HG03108 (cell line): ENCODE measurements around the gene EHMT2.
A peak's percentile ranks its signal among the peaks of the same experiment; 100 is the strongest.
"Not testable (repeated sequence)": the region's sequence is repeated elsewhere in the genome, so short reads cannot be mapped to it uniquely, and the experiment has no call there.

Experiments
- ATAC-seq: cut with Tn5 transposase; IDR thresholded peaks from one replicate; pipeline ENCODE4 v1.9.1; 2021; ENCODE audit warnings: moderate library complexity; ENCODE audit not compliant: unreplicated experiment

Gene EHMT2

DNA sequence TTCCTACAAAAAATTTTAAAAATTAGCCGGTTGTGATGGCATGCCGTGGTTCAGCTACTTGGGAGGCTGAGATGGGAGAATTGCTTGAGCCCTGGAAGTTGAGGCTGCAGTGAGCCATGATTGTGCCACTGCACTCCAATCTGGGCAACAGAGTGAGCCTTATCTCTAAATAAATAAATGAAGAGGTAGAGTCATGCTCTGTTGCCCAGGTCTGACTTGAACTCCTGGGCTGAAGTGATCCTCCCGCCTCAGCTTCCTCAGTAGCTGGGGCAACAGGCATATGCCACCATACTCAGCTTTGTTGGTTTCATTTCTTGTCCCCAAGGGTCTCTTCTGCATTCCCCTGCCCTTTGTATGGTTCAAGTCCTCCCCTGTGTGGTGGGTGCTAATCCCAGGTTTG is 53.0 kb downstream of the EHMT2 start:
- no peak for ATAC-seq

DNA sequence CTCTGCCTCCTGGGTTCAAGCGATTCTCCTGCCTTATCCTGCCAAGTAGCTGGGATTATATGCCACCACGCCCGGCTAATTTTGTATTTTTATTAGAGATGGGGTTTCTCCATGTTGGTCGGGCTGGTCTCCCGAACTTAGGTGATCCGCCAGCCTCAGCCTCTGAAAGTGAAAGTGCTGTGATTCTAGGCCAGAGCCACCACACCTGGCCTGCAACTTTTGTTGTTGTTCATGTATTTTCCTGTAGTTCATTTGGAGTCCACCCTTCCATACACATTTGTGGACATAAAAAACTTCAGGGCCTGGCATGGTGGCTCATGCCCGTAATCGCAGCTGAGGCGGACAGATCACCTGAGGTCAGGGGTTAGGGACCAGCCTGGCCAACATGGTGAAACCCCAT is 55.4 kb downstream of the EHMT2 start:
- ATAC-seq, result no peak

DNA sequence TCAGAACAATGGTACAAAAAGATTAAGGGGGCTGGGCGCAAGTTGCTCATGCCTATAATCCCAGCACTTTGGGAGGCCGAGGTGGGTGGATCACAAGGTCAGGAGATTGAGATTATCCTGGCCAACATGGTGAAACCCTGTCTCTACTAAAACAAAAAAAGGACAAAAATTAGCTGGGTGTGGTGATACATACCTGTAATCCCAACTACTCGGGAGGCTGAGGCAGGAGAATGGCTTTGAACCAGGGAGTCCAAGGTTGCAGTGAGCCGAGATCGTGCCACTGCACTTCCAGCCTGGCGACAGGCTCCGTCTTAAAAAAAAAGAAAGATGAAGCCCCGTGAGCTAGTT is 57.7 kb downstream of the EHMT2 start:
- ATAC-seq, result not testable (repeated sequence)

DNA sequence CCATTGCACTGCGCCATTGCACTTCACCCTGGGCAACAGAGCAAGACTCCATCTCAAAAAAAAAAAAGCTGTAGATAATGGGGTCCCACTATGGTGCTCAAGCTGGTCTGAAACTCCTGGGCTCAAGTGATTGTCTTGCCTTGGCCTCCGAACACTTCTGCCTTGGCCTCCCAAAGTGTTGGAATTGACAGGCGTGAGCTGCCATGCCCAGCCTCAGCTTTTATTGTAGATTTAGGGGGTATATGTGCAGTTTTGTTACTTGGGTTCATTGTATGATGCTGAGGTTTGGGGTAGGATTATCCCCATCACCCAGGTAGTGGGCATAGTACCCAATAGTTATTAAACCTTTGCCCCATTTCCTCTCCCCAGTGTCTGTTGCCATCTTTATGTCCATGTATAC is 58.5 kb downstream of the EHMT2 start:
- ATAC-seq, result no peak

DNA sequence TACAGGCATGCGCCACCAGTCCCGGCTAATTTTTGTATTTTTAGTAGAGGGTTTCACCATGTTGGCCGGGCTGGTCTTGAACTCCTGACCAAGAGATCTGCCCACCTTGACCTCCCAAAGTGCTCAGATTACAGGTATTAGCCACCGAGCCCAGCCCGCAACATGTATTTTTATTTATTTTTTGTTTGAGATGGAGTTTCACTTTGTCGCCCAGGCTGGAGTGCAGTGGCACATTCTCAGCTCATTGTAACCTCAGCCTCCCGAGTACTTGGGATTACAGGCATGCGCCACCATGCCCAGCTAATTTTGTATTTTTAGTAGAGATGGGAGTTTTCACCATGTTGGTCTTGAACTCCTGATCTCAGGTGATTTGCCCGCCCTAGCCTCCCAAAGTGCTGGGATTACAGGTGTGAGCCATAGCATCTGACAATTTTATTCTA is 59.4 kb downstream of the EHMT2 start:
- ATAC-seq, result not testable (repeated sequence)

DNA sequence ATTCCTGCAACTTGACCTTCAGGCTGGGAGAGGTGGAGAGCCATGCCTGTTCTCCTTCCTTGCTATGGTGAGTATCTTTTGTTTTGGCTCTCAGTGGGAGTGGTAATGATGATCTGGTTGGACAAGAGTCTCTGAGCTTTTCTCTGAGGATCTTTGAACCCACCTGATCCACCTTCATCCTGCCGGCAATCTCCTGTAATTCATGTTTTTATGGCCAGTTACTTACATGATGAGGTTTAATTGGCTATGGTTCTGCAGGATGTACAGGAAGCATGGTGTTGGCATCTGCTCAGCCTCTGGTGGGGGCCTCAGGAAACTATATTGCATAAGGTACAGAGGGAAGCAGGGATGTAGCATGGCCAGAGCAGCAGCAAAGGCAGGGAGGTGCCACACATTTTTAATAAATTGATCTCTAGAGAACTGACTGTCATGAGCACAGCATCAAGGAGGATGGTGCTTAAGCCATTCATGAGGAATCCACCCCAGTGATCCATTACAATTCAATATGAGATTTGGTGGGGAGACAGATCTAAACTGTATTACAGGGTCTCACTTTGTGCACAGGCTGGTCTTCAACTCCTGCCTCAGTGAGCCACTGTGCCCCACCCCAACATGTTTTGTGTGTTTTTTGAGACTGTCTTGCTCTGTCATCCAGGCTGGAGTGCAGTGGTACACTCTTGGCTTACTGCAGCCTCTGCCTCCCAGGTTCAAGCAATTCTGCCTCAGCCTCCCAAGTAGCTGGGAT is 60.0 kb downstream of the EHMT2 start:
- no peak for ATAC-seq

DNA sequence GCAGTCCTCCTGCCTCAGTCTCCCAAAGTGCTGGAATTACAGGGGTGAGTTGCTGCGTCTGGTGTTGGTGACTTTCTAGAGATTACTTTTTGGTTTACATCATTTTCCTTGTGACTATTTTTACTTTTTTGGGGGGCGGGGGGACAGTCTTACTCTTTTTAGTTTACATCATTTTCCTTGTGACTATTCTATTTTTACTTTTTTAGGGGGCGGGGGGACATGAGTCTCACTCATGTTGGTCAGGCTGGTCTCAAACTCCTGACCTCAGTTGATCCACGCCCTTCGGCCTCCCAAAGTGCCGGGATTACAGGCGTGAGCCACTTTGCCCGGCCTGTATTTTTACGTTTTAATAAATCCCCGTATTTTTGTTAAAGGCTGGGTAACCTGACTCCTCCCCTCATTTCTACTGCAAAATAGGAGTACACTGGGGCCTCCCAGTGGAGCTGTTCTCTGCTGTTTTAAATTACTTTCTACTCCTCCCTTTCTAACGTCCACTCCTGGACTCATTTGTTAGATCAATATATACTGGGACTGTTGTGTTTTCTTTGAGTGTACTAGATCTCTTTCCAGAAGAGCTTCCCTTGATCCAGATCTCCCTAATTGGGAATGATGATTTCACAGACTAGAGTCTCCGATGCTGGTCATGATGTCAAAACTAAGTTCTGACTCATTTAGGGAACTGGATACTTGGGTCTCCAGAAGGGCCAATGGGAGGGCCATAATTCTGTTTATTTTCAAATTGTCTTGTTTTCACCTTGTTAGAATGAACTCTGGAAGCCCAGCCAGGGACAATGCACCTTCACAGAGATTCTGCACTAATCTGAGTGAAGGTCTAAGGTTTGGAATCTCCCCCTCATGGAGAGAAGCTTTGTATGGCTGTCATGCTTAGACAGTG is 60.8 kb downstream of the EHMT2 start:
- no peak for ATAC-seq

DNA sequence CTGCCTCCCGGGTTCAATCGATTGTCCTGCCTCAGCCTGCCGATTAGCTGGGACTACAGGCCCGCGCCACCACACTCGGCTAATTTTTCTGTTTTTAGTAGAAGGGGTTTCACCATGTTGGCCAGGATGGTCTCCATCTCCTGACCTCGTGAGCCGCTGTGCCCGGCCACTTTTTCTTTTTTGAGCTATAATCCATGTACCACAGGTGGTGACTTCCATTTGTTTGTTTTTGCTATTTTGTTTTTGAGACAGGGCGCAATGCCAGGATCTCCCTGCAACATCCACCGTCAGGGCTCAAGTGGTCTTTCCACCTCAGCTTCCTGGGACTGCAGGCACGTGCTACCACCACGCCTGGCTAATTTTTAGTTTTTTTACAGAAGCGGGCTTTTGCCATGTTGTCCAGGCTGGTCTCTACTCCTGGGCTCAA is 61.4 kb downstream of the EHMT2 start:
- ATAC-seq, result no peak

DNA sequence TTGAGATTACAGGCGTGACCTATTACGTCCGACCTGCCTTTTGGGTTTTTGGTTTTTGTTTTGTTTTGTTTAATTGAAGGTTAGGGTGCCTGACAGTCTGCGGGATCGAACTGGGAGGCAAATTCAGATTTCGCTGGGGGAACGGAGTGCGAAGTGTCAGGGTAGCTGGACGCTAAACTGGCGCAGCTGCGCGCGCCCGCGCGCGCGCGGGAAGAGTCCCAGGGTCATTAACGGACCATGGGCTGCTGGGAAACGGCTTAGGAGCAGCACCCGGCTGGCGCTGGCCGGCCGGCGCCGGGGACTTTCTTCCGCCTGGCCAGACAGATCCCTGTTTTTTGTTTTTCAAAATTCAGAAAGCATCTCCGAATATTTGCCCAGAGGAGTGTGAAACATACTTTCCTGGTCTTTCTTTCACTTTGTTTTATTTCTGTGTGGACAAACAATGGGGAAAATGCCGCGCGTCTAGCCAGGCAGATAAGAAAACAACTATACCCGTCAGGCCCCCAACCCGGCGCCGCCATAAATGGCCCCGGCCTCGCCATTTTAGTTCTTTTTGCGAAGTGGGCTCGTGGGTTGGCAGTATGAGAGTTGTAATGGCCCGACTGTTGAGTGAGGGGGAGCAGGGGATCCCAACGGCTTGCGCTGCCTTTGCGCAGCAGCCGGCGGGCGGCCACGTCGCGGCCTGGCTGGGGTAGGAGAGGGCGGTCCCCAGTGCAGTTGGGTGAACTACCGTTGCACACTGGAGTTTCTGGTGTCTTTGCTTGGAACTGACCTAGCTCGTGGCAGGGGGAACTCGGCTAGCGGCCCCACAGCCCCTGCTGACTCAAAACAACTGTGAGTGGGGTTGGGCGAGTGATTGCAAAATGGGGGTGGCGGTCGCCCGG is 62.9 kb downstream of the EHMT2 start:
- peak; percentile 38 for ATAC-seq

DNA sequence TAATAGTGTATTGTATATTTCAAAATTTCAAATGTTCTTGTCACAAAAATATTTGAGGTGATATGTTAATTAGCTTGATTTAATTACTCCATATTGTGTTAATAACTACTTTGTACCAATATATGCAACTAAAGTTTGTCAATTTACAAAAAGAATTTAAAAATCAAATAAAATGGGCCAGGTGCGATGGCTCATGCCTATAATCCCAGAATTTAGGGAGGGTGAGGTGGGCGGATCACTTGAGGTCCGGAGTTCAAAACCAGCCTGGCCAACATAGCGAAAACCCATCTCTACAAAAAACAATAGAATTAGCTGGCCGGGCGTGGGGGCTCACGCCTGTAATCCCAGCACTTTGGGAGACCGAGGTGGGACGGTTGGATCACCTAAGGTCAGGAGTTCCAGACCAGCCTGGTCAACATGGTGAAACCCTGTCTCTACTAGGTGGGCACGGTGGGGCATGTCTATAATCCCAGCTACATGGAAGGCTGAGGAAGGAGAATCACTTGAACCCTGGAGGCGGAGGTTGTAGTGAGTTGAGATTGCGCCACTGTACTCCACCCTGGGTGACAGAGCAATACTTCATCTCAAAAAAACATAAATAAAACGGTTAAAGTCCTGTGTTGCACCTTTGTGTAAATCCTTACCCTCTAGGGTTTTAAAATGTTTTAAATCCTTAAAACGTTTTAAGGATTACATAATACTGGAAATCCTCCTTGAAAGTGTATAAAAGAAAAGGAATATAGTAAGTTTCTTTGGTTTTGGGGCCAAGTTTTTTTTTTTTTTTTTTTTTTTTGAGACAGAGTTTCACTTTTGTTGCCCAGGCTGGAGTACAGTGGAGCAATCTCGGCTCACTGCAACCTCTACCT is 65.9 kb downstream of the EHMT2 start:
- ATAC-seq, result no peak

DNA sequence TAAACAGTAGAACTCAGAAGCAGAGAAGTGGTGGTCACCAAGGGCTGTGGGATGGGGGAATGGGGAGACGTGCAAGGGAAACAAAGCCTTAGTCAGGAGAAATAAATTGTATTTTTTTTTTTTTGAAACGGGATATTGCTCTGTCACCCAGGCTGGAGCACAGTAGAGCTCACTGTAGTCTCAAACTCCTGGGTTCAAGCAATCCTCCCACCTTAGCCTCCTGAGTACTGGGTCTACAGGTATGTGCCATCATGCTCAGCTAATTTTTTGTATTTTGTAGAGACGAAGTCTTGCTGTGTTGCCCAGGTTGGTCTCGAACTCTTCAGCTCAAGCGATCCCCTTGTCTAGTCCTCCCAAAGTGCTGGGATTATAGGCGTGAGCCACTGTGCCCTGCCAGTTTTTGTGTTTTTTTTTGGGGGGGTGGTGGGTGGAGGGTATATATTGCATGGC is 66.6 kb downstream of the EHMT2 start:
- ATAC-seq, result no peak
